Fibroblast of the conjunctiva (primary cell): ENCODE results near the gene USP54.
A peak's percentile ranks its signal among the peaks of the same experiment; 100 is the strongest.

Source experiments
- DNase-seq: peaks from one replicate; pipeline ENCODE4 v3.0.0-alpha.2; 2010; ENCODE audit warnings: low read depth

Gene USP54

DNA sequence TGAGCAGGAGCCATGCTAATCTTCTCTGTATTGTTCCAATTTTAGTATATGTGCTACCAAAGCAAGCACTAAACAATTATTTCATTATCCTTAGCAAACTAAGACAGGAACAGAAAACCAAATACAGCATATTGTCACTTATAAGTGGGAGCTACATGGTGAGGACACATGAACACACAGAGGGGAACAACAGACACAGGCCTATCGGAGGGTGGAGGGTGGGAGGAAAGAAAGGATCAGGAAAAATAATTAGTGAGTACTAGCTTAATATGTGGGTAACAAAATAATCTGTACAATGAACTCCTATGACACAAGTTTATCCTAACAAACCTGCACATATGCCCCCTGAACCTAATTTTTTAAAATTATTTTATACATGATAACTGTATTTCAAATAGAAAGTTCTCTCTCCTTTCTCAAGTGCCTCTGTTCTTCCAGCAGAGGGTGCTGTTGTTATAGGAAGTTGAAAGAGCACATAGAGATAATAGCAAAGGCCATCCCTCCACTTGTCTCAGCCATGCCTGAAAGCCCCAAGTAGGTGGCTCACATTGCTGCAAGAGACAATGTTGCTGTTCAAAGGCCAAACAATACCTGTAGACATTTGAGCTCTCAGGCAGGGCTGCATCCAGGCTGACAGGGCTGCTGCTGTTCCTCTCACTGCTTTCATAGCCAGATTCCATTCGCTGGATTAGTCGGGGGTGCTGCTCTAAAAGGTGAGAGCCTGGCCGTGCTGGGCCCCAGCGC is 61.9 kb downstream of the USP54 start:
- peak; percentile 75 for DNase-seq

DNA sequence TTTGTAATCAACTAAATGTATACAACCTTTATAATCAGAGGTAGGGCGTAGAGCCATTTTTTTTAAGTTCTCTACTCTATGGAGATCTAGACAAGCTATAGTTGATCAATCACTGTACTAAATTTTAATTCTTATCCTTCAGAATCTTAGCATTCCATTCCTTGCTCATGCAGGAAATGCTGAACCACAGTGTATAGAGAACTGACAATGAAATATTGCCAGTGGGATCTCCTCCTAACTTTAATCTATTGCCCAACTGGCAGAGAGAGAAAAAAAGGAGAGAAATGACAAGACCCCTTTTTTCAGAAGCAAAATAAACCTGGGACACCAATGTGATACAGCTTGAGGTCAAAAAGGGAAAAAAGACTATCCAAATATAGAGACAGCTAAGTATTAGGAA is 68.9 kb downstream of the USP54 start:
- DNase-seq, result no peak

- no peak for DNase-seq
Measured at GRCh38 chr10:73519336-73519735, 71.8 kb downstream of the USP54 start.

DNA sequence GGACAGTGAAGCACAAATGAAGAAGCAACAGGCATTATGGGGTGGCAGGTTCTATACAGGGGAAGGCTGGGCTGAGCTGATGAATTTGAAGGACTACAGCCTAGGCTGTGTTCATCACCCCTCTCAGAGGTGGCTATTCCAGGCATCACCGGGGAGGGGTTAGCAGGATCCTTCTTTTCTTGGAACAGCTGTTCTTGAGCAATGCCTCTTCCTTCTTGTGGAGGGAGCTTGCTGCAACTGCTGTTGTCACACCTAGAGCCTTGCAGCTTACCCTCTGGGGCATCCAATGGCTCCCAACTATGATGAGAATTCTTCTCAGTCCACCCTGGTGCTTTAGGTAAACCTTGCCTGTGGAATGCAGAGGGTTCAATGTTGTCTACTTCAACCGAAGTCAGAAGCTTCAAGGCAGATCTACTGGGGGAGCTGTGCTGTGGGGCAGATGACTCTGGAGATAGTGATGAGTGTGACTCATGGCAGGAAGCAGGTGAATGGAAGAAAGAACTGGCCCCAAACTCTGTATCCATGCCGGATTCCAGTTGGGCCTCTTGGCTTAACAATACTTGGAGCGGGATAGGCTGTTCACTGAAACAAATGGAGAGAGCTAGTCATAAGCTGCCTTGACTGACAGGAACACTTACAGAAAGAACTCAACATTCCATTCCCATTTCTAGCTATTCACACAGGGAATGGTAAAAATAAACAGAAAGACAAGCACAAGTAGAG is 73.8 kb downstream of the USP54 start:
- DNase-seq, result no peak

GRCh38 chr10:73512207-73512743 is 78.9 kb downstream of the USP54 start:
- DNase-seq, result no peak

GRCh38 chr10:73509695-73510094 is 81.4 kb downstream of the USP54 start:
- DNase-seq, result no peak

DNA sequence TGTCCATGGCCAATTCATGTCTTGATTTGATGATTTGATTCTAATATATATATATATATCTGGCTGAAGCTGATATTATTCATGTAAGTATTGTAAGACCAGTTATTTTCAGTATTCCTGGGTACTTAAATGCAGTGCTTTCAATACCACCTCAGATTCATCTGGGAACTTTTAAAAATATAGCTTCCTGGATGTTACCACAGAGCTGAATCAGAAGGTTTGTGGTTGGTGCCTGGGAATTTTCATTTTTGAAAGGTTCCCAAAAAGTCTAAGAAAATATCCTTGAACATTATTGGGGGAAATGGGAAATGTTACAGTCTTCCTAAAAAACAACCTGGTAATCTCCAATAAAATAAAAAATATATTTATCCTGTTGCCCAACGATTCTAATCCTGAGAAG is 84.7 kb downstream of the USP54 start:
- no peak for DNase-seq

- no peak for DNase-seq
Measured at GRCh38 chr10:73506074-73506473, 85.1 kb downstream of the USP54 start.

DNA sequence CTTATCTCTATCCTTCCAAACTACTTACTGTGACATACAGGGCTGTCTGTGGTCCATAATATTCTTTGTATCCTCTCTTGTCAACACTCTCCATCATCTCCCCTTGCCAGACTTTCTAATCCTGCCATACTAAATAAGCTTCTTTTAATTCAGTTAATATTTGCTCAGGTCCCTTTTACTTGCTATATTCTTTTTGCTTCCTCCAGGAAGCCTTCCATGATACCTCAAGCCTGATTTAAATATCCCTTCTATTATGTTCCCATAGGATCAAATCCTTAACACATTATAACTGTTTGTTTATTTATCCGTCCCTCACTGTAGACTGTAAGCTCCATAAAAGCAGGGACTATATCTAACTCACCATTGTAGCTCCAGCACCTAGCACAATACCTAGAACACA is 88.1 kb downstream of the USP54 start:
- no peak for DNase-seq

DNA sequence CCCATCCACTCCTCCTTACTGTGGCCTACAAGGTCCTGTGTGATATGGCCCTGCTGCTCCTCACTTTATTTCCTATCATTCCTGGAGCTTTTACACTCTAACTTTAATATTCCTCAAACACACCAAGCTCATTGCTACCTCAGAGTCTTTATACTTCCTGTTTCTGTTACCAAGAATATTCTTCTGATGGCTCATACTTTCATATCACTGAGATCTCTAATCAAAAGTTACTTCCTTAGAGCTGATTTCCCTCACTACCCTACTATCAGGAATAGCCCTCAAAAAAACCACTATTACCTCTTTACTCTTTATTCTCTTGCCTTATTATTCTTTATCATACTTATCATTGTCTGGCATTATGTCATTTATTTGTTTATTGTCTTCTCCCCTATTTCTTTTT is 89.5 kb downstream of the USP54 start:
- no peak for DNase-seq

DNA sequence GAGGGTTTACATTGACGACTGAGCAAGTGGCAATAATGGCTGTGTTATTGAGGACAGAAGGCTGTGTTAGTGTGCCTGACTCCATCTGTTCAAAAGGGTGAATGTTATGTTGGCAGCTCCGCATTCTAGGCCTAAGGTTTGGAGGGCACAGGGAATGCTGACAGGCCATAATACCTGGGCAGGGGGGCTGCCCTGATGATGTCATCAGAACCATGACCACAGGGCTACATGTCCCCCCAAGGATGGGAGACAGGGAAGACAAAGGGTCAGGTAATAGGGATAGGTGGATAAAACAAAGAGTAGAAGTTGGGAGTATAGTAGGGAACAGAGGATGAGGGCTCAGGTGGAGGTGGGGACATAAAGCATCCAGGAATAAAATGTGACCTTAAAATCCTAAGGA is 93.5 kb downstream of the USP54 start:
- no peak for DNase-seq

DNA sequence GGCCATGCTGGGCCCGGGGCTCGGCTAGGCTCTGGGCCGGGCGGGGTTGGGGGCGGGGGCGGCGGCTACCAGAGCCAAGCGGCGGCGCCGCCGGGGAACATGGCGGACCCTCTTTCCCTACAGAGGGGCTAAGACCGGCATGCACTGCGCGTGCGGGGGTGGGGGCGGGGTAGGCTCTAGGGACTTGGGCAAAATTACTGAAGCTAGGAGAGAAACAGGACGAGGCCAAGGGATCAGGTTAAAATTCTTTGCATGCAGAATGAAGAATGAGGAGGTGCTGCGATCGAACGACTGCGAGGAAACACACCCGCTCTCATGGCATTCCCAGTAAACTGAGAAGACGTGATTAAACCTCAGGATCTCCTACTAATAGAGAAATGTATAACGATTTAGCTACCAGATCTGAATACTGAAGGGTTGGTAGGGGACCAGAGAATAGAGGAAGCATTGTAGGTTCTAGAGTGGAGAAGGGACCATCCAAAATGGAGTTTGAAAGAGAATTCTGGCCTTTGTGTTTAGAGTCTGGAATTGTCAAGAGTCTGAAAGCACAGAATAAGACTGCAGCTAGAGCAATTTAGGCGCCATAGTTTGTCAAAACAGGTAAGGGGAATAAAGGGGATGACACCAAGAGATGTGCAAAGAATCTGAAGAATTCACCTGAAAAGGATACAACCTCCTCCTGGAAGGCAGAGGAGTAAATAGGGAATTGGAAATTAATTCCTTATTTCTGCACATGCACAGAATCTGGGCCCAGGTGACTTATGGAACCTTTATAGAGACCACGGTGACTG is 95.1 kb downstream of the USP54 start, which contains the start of gene PPP3CB:
PPP3CB (minus strand) TSS at position 141 of the 791 bp plus-strand sequence; CDS start at position 6, 135 bp downstream.
- DNase-seq, result peak; percentile 92

DNA sequence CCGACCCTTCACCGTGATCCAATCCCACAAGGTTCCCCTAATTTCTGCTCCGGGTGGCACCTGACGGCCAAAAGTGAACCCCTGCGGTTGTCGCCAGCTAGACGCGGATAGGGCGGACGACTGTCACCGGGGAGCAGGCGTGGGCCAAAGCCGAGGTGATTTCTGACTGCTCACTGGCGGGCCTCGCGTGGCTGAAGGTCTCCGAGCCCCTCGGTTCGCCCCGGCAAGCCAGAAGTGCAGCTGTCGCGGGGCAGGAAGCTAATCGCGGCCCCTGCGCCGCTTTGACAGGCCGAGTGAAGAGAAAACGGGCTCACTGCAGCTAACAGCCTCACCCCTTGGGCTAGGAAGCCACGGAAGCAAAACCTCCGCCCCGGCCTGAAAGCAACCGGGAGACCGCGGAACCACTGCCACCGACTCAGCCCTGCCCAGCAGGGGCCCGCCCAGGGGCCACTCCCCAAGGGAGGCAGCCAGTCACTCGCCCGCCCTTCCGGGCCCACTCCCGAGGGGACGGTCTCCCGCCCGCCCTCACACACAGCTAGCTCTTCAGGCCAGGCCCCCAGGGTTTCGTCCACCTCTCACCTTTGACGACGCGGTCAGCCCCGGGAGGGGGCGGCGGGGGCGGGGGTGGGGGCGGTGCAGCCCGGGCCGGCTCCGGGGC is 95.8 kb downstream of the USP54 start:
- peak; percentile 72 for DNase-seq

- DNase-seq, result no peak
Measured at GRCh38 chr10:73494877-73495225, 96.3 kb downstream of the USP54 start.

DNA sequence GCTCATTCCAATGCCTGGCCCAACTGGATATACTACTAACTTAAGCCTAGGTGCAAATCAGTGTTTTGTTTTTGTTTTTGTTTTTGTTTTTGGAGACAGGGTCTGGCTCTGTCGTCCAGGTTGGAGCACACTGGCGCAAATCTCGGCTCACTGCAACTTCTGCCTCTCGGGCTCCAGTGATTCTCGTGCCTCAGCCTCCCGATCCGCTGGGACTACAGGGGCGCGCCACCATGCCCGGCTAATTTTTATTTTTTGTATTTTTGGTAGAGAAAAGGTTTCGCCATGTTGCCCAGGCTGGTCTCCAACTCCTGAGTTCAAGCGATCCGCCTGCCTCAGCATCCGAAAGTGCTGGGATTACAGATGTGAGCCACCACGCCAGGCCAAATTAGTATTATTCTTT is 96.9 kb downstream of the USP54 start:
- DNase-seq, result no peak

DNA sequence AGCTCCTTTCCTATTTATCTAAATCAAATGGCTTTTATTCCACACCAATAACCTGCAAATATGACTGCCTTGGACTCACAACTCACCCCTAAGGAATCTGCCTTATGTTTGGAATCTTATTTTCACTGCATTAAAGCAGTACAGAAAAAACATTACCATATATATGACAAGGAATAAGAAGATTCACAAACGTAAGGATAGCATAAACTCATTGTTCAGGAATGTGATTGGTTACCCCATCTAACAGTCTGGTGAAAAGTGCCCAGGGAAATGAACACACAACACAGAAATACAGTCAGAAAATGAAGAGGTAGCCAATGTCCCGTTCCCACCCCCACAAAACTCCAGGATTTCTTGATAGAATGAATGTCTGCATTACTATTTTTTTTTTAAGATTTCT is 97.4 kb downstream of the USP54 start:
- DNase-seq, result peak; percentile 4

- DNase-seq, result no peak
Measured at GRCh38 chr10:73486601-73487000, 104.5 kb downstream of the USP54 start.

- DNase-seq, result no peak
Measured at GRCh38 chr10:73485320-73485719, 105.8 kb downstream of the USP54 start.

GRCh38 chr10:73480158-73480557 is 111.0 kb downstream of the USP54 start:
- no peak for DNase-seq

- DNase-seq, result no peak
Measured at GRCh38 chr10:73478636-73479035, 112.5 kb downstream of the USP54 start.

DNA sequence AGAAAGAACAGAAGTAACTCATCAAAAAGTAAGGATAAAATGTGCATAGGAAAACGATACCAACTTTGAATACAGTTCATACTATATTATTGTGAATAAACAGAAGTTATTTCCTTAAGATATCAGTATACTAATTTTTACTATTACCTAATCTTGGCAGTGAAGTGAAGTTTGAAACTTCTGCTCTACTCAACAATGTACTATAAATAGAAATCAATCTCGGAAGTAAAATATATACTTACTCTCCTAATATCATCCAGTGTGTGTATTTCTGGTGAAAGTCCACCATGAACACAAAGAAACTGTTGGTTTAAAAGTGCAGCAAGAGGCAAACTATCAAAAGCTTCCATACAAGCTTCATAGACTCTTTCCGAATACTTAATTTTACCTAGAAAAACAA is 119.9 kb downstream of the USP54 start:
- no peak for DNase-seq

GRCh38 chr10:73469579-73469978 is 121.6 kb downstream of the USP54 start:
- DNase-seq, result no peak
